ENCODE measurements around the gene ENTHD1. TPM values are rescaled to one million over a fixed set of nuclear protein-coding genes. Genes with fewer than 3 reads are reported as not detected.
"Not testable (repeated sequence)": the region's sequence is repeated elsewhere in the genome, so short reads cannot be mapped to it uniquely, and the experiment has no call there.

The ENTHD1 gene
- total and polyA plus RNA-seq, 9 of the 15 experiments (the other 6 are each of a cell fraction or from before 2014, with no cell fraction given), result 0.13 to 0.98 (median 0.35) TPM

DNA sequence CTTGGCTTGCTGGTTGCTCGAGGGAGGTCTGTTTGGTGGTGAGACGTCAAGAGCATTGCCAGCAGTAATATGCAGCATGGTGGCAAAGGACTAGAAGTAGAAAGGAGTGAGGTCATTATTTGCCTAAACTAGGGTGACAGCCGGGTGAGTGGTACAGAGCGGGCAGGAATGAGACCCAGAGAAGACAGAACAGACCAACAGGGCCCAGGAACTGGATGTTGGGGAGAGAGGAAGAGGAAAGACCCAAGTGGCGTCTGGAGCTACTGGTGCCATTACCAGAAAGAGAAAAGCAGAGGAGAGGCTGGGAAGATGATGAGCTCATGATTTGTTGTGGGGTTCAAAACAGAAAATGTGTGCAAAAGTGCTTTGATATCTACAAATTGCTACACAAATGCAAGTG is 158.7 kb downstream of the ENTHD1 start:
- ChIA-PET CTCF (ENCODE audit: low intra/inter-chr PET ratio) (no interaction called here), POLR2A (no interaction called here)
- Histone ChIP-seq H3K9me3 (replicated peaks; ENCODE audit: control insufficient read depth, insufficient read depth, low read depth, low read length) (peaks cover 5% of the 10 kb centered on the region; the same call in 1 of the 2 replicates), H3K79me2 (ENCODE audit: control insufficient read depth, insufficient read depth, low read length) (no peaks in the 10 kb centered on the region), H3K36me3 (ENCODE audit: control insufficient read depth, insufficient read depth, low read length) (no peaks in the 10 kb centered on the region), H3K27ac (ENCODE audit: extremely low read depth, low read depth, low read length) (no peak overlapping the region), H3K4me1 (replicated peaks in 1 of 2; ENCODE audit: control insufficient read depth in 2 of 2, insufficient read depth in 2 of 2, low read length in 2 of 2) (peaks cover 3 to 10% of the 10 kb centered on the region in 2 experiments; a peak in 2 of 5 replicates), H3K4me2 (ENCODE audit: insufficient read depth, low read length) (no peak overlapping the region), H3K9ac (ENCODE audit: insufficient read depth in 1 of 2, low read depth in 2 of 2, low read length in 2 of 2) (no peak overlapping the region), H3K4me3 (no peak overlapping the region), H4K20me1 (replicated peaks; ENCODE audit: control insufficient read depth, insufficient read depth, low read length) (no peaks in the 10 kb centered on the region), H2AFZ (ENCODE audit: low read depth, low read length) (no peak overlapping the region), H3K9me1 (ENCODE audit: control insufficient read depth, insufficient read depth, low read length) (no peaks in the 10 kb centered on the region), H3K27me3 (ENCODE audit: control insufficient read depth in 2 of 2, insufficient read depth in 2 of 2, low read length in 2 of 2) (no peaks in the 10 kb centered on the region)
- no TSS peak for BruUV-seq (replicated peaks)
- 62% methylated on average over 5 of the region's 5 CpGs for WGBS (ENCODE audit: insufficient coverage, low coverage, missing lambda C conversion rate)
- no peak for ATAC-seq
- TF ChIP-seq HNRNPH1 (optimal IDR thresholded peaks at IDR 0.05; ENCODE audit: low read depth, low read length), result no peak
- no peak for TF ChIP-seq CEBPB (tag; IDR thresholded peaks at IDR 0.05)
- no peak for TF ChIP-seq PPARD (CRISPR knock-in tag; IDR thresholded peaks at IDR 0.05)
- TF ChIP-seq, protein P1, sequence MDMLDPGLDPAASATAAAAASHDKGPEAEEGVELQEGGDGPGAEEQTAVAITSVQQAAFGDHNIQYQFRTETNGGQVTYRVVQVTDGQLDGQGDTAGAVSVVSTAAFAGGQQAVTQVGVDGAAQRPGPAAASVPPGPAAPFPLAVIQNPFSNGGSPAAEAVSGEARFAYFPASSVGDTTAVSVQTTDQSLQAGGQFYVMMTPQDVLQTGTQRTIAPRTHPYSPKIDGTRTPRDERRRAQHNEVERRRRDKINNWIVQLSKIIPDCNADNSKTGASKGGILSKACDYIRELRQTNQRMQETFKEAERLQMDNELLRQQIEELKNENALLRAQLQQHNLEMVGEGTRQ (CRISPR knock-in tag; IDR thresholded peaks at IDR 0.05), result no peak
- no peak for TF ChIP-seq KAT2B (IDR thresholded peaks at IDR 0.05; ENCODE audit: low read depth, low read length)
- intact Hi-C loops (cut with micrococcal nuclease), result no loop called here
- in situ Hi-C loops (cut with MboI), result no loop called here
- FAIRE-seq, result no peak
- no peak for DNase-seq (ENCODE audit: extremely low read depth in 1 of 4, low spot score in 3 of 4)

DNA sequence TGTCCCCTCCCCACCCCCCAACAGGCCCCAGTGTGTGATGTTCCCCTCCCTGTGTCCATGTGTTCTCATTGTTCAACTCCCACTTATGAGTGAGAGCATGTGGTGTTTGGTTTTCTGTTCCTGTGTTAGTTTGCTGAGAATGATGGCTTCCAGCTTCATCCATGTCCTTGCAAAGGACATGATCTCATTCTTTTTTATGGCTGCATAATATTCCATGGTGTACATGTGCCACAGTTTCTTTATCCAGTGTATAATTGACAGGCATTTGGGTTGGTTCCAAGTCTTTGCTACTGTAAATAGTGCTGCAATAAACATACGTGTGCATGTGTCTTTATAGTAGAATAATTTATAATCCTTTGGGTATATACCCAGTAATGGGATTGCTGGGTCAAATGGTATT is 159.5 kb downstream of the ENTHD1 start:
- DNase-seq (ENCODE audit: extremely low read depth in 1 of 4, low spot score in 3 of 4); H3K9ac ChIP-seq (ENCODE audit: insufficient read depth in 1 of 2, low read depth in 2 of 2, low read length in 2 of 2); H3K9me1 ChIP-seq (ENCODE audit: control insufficient read depth, insufficient read depth, low read length); H3K36me3 ChIP-seq (ENCODE audit: control insufficient read depth, insufficient read depth, low read length); H3K4me2 ChIP-seq (ENCODE audit: insufficient read depth, low read length); in situ Hi-C loops (cut with MboI); H3K27ac ChIP-seq (ENCODE audit: extremely low read depth, low read depth, low read length); H3K27me3 ChIP-seq (ENCODE audit: control insufficient read depth in 2 of 2, insufficient read depth in 2 of 2, low read length in 2 of 2); CTCF ChIA-PET (ENCODE audit: low intra/inter-chr PET ratio); intact Hi-C loops (cut with micrococcal nuclease); POLR2A ChIA-PET; H3K4me1 ChIP-seq (replicated peaks in 1 of 2; ENCODE audit: control insufficient read depth in 2 of 2, insufficient read depth in 2 of 2, low read length in 2 of 2); ATAC-seq; H3K9me3 ChIP-seq (replicated peaks; ENCODE audit: control insufficient read depth, insufficient read depth, low read depth, low read length); FAIRE-seq; BruUV-seq (replicated peaks); H2AFZ ChIP-seq (ENCODE audit: low read depth, low read length); H4K20me1 ChIP-seq (replicated peaks; ENCODE audit: control insufficient read depth, insufficient read depth, low read length); H3K79me2 ChIP-seq (ENCODE audit: control insufficient read depth, insufficient read depth, low read length); H3K4me3 ChIP-seq: not testable (repeated sequence)
- TF ChIP-seq ZNF146 (CRISPR knock-in tag; IDR thresholded peaks at IDR 0.05; ENCODE audit: unreplicated experiment), result peak; percentile 50
- 45% methylated on average over 1 of the region's 1 CpG for whole genome bisulfite sequencing (ENCODE audit: insufficient coverage, low coverage, missing lambda C conversion rate)

All from K562 (cell line).